HPDE6-E6E7 (cell line): Measurements from ENCODE around the gene AFAP1L1.

Experiments used
- DNase-seq: peaks from one replicate; pipeline ENCODE4 v3.0.0; 2011; ENCODE audit warnings: missing footprints; ENCODE audit errors: extremely low spot score

AFAP1L1 gene

GRCh38 chr5:149271716-149272563 lies at the start of gene AFAP1L1:
Gene AFAP1L1, plus strand, starts transcription at chr5:149271859. Its CDS starts 110 bp downstream, at chr5:149271969.
- peak; percentile 64 for DNase-seq

DNA sequence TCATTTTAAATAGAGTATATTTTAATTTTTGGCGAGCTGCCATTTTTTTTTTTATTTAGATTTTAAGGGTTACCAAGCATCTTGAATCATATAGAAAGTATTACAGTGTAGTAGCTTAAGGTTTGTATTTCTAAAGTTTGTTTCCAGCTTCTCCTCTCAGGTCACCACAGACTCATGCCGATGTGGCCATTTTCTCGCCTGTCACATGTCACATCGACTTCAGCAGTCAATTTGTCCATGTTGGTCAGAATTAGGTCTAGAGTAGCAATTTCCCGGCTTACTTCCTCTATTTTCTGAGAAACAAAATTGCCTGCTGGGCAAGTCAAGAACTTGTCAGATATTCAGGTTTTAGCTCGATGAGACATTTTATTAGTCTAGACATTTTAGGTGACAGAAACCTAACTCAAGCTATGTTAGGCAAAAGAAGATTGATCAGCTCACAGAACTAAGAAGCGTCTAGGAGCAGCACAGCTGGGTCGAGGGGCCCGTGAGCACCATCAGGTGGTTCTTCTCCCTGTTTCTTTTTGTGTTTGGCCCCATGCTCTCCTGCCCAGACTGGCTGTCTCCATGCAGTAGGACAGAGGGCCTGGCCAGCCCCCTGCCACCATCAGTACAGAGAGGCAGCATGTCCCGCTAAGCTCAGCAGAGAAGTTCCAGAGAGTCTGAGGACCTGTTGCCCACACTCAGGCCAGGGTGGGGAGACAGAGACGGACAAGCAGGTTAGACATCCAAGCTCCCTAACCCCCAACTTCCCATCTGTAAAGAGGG lies 48.4 kb upstream of the AFAP1L1 start:
- no peak for DNase-seq

DNA sequence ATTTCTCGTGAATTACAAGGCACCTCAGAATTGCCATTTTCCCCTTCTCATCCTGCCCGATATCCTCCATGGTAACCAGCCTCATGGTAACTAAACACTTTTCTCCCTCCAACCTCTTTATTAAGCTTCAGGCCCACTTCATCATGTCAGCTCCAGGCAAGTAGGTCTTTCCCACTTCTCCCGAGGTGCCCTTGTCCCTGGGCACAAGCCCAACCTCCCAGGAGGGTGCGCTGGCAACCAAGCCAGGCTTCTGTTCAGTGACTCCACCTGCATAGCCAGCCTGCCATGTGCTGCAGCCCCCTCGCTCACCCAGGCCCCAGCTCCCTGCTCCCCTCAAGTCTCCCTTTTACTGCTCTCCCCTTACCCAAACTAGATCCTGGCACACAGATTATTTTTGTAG lies 47.4 kb upstream of the AFAP1L1 start:
- no peak for DNase-seq

- DNase-seq: peak; percentile 20
These were observed 44.4 kb upstream of the AFAP1L1 start for GRCh38 chr5:149227168-149227826.

DNA sequence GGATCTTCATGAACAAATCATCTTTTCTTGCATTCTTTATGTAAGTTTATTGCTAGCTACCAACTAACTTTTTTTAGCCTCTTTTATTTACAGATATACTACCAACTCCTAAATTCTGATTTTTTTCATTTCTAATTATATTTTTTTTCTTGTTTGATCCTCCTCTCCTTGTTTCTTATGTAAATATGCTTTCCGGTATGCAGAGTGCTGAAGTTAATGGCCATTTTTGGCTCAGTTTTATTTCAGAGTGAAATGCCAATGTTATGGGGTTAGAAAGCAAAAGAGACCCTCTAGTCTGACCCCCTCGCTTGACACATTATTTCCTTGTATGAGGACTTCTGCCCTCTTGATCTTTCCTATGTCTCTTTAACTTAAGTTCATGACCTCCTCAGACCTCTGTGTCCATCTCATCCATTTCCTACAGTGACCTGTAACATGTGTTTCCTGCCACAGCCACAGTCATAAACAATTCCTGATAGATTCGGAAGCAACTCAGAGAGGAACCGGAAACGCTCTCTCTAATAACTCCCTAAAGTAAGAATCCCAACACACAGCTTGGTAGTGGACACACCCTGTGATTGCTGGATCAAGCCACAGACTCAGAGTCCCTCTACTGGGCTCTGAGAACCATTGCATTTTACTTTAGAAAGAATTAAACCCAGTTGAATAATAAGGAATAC lies 42.9 kb upstream of the AFAP1L1 start:
- peak; percentile 71 for DNase-seq

DNA sequence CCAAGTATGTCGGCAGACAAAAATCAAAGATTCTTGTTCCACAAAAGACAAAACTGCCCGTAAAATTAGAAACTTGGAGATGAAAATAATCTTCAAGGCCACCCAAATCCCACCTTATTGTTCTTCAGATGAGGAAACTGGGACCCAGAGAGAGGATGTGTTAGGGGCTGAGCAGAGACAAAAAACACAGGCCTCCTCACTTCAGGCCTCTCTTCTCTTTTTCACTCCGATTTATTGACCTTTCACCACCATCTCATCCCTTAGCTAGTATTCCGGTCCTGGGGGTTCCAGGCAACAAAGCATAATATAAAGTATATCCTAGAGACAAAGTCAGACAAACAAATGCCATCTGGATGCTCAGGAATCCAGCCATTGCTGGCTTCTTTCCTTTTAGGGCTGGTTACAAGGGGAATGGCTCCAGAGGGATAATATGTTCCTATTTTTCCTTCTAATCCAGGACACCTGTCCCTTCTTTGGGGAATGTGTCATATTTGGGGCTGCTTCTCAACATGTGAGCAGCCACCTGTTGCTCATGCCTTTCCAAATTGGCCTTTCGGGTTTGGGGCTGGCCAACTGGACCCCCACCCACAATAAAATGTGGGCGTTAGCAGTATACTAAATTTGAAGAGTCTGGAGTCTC lies 42.2 kb upstream of the AFAP1L1 start:
- no peak for DNase-seq

DNA sequence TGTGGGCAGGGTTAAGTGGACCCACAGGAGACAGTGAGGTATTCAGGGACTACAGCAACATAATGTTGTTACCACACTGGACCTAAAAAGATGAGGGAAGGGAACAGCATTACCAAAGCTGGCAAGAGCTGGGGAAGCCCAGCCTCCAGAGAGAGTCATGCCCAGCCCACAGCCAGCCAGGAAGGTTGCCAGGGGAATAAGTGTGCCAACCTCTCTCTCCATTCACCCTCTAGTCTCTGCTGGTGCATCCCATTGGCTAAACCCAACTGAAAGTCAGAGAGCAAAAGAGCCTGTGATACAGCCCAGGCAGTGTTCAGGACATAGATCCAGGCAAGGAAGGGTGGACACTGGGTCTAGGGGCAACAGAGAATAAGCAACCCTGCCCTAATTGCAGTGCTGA lies 35.8 kb upstream of the AFAP1L1 start:
- no peak for DNase-seq

- no peak for DNase-seq
These were observed 34.0 kb upstream of the AFAP1L1 start for GRCh38 chr5:149237662-149238061.

DNA sequence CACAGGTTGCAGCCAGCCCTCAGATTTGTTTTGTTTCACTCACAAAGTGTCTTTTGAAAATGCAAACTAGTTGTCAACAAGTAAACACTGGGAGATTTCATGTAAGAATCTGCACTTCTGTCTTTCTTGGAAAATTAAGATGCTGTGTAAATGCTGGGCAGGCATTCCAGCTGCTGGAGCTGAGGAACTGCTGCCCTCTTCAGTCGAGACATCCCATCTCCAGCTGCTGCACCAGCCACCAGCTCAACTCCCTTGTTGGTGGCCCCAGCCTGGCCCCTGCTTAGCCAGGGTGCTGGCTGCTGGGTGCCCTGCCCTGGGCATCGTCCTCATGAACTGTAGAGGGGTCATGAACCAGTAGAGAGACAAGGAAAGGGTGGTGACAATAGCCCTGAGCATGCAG lies 33.1 kb upstream of the AFAP1L1 start:
- no peak for DNase-seq

- no peak for DNase-seq
These were observed 31.7 kb upstream of the AFAP1L1 start for GRCh38 chr5:149239917-149240316.

DNA sequence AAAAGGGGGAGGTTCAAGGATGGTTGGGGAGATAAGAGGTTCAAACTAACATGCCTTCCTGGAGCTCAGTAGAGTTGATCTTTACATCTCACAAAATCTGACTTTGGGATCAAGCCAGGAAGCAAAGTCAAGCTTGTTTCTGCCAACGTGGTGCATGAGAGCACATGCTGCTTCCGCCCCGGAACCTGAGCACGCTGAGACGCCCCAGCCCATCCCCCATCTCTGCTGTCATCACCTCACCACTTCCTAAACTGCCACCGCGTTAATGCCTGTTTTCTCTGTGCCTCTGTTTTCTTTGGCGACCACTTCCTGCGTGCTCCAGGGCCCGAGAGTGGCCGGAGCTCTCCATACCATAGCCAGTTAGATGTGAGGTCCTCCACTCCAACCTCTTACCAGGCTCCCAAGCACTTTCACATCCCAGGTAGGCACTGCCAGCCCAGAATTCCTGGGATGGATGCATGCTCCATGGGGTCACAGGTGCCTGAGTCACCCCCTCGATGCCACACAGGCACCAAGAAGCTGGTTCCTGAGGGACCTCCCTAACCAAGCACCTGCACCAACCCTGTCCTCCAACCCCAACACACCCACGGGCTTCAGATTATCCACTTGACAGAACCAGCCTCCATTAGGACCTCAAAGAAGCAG lies 31.2 kb upstream of the AFAP1L1 start:
- DNase-seq: no peak

DNA sequence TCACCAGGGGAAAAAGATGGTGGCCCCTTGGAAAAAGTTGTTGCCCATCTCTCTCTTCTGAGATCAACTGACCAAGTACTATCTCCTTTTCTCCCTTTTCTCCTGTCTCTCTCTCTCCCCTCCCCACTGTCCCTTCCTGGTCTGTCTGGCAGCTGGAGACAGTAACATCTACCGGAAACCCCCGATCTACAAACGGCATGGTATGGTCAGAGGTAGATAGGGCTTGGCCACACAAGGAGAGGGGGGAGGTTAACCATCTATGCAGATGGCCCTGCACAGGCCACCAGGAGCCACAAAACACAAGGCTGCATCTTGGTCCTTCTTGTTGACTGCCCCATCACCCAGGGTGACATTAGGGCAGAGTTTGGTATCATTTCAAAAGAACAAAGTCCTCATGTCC lies 29.3 kb upstream of the AFAP1L1 start:
- no peak for DNase-seq

GRCh38 chr5:149246906-149247305 lies 24.8 kb upstream of the AFAP1L1 start:
- no peak for DNase-seq

DNA sequence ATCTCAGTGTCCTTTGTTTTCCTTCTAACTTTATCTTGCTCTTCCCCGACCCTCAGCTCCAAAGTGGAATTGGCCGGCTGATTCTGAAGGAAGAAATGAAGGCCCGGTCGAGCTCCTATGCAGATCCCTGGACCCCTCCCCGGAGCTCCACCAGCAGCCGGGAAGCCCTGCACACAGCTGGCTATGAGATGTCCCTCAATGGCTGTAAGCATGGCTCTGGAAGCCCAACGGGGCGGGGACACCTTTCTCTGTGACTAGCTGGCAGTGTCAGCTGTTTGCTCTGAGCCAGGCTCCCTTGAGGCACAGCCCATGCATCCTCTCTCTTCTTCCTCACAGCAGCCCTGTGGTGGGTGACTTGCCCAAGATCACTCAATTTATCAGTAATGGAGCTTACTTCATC lies 23.9 kb upstream of the AFAP1L1 start:
- DNase-seq: no peak

DNA sequence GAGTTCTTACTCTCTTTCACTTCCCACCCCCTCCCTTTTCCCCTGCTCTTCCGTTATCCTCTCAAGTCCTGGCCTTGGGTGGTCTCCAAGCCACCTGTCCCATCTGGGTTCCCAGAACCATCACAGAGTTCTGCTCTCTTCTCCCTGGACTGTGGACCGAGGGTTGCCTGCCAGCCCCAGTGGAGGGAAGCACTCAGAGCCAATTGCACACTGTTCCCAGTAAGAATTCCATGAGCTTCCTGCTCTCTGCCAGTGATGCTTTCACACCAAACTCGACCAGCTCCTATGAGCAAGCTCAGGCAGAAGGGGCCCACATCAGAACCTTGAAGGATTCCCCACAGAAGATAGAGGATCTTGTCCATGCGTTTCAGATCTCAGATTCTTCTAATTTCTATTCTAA lies 20.1 kb upstream of the AFAP1L1 start:
- DNase-seq: no peak

- DNase-seq: no peak
These were observed 17.2 kb upstream of the AFAP1L1 start for GRCh38 chr5:149254506-149254905.

DNA sequence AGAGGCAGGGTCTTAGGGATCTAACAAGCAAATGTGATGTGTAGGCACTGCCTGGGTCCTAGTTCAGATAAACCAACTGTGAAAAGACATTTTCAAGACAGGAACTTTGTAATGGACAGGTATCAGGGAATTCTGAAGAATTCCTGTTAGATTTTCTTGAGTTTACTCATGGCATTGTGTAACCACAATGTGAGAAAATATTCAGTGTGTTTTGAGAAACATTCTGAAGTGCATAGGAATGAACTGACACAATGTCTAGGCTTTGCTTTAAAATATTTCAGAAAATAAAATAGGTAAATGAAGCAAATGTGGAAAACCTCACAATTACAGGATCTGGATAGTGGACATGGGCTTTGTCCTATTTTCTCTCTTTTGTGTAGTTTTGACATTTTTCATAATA lies 15.2 kb upstream of the AFAP1L1 start:
- DNase-seq: no peak

DNA sequence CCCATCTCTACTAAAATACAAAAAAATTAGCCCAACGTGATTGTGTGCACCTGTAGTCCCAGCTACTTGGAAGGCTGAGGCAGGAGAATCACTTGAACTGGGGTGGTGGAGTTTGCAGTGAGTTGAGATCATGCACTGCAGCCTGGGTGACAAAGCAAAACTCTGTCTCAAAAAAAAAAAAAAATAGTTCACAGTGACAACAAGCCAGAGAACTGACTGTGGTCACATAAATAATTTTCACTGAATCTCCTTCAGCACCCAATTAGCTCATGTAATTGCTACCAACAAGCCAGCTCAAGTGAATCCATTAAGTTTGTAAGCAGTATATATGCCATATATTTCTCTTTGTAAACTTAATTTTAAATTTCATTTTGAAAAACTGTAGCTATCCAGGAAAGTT lies 14.5 kb upstream of the AFAP1L1 start:
- DNase-seq: no peak

DNA sequence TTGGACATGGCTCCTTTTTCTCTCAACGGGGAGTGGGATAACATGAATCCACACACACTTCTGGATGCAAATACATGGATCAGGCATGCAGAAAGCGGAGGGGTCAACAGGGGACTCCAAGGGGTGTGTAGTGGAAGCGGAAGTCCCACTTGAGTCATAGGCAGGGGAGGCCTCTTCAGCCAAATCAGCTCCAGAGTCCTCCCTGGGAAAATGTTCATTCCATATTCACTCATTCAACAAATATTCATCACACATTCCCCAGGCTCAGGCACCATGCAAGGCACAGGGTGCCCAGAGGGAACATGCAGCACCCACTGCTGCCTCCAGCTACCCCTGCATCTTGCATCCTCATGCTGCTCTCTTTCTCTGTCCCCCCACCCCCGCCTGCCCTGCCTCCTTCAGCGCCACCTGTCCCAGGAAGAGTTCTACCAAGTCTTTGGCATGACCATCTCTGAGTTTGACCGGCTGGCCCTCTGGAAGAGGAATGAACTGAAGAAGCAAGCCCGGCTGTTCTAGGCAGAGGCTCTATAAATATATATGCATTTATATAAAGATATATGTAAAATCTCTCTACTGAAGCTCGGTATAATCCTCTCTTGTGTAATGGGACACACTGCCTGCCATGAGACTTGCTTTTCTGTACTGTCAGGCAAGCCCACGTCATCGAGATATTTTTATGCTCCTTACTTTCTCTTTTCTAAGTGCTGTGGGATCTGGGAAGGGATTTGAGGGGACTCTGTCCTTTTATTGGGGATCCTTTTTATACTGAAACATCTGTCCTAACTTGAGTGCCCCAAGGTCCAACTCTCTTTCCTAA lies 13.6 kb upstream of the AFAP1L1 start:
- no peak for DNase-seq

- peak; percentile 74 for DNase-seq
These were observed 10.9 kb upstream of the AFAP1L1 start for GRCh38 chr5:149260761-149261160.
